Mesendoderm (in vitro differentiated cells): ENCODE measurements around the gene CCDC81.
A peak's percentile ranks its signal among the peaks of the same experiment; 100 is the strongest.

Experiments used
- DNase-seq: peaks from one replicate; pipeline ENCODE4 v3.0.0; 2013
- H2AK5ac ChIP-seq: 2 replicates; pipeline ENCODE4 v1.6.1; 2013; ENCODE audit warnings: low read length, inconsistent platforms
- H2BK120ac ChIP-seq: 2 replicates; pipeline ENCODE4 v1.6.1; 2013; ENCODE audit warnings: low read depth, mild to moderate bottlenecking, low read length, moderate library complexity, mixed read lengths
- H2BK15ac ChIP-seq: replicated peaks from 2 replicates; pipeline ENCODE4 v1.6.1; 2013; ENCODE audit warnings: low read depth, mild to moderate bottlenecking, moderate library complexity
- H2BK5ac ChIP-seq: 2 replicates; pipeline ENCODE4 v1.6.1; 2013; ENCODE audit warnings: low read length, inconsistent platforms
- H3K18ac ChIP-seq: 2 replicates; pipeline ENCODE4 v1.6.1; 2013; ENCODE audit warnings: mild to moderate bottlenecking, low read length, mixed read lengths
- H3K23ac ChIP-seq: one replicate; pipeline ENCODE4 v1.6.1; 2013; ENCODE audit warnings: low read length
- H3K27ac ChIP-seq: 2 replicates; pipeline ENCODE4 v1.5.1; 2013; ENCODE audit warnings: low read depth, mild to moderate bottlenecking, inconsistent platforms, low read length, moderate library complexity
- H3K27me3 ChIP-seq: 2 replicates; pipeline ENCODE4 v1.6.1; 2013; ENCODE audit warnings: low read length, control low read depth, mild to moderate bottlenecking, inconsistent platforms; ENCODE audit not compliant: insufficient read depth, poor library complexity
- H3K36me3 ChIP-seq: 2 replicates; pipeline ENCODE4 v1.6.1; 2013; ENCODE audit warnings: low read length, inconsistent platforms; ENCODE audit not compliant: control insufficient read depth, insufficient read depth
- H3K4ac ChIP-seq: one replicate; pipeline ENCODE4 v1.6.1; 2013; ENCODE audit warnings: low read depth, mild to moderate bottlenecking, low read length, moderate library complexity
- H3K4me1 ChIP-seq: 2 replicates; pipeline ENCODE4 v1.6.1; 2013; ENCODE audit warnings: low read depth, low read length, inconsistent platforms; ENCODE audit not compliant: control insufficient read depth
- H3K4me2 ChIP-seq: 2 replicates; pipeline ENCODE4 v1.6.1; 2013; ENCODE audit warnings: low read length
- H3K4me3 ChIP-seq: 2 replicates; pipeline ENCODE4 v1.5.1; 2013; ENCODE audit warnings: mild to moderate bottlenecking, low read length
- H3K56ac ChIP-seq: one replicate; pipeline ENCODE4 v1.6.1; 2013; ENCODE audit warnings: low read length
- H3K79me1 ChIP-seq: 2 replicates; pipeline ENCODE4 v1.6.1; 2013; ENCODE audit warnings: low read length, inconsistent platforms
- H3K79me2 ChIP-seq: 2 replicates; pipeline ENCODE4 v1.6.1; 2013; ENCODE audit warnings: mild to moderate bottlenecking, low read length; ENCODE audit not compliant: control insufficient read depth, insufficient read depth
- H3K9ac ChIP-seq: 2 replicates; pipeline ENCODE4 v1.6.1; 2013; ENCODE audit warnings: low read length, inconsistent platforms
- H4K5ac ChIP-seq: one replicate; pipeline ENCODE4 v1.6.1; 2013; ENCODE audit warnings: low read length
- H4K8ac ChIP-seq: one replicate; pipeline ENCODE4 v1.6.1; 2013; ENCODE audit warnings: low read depth, mild to moderate bottlenecking, control low read depth, low read length, moderate library complexity
- WGBS: extraction: QIAGEN DNeasy Blood & Tissue Kit; methylation state at CpG from one replicate; pipeline ENCODE4 v1.1.7; 2013; ENCODE audit warnings: low lambda C conversion rate, missing lambda C conversion rate; ENCODE audit not compliant: insufficient coverage; ENCODE audit errors: extremely low coverage; 5-methylcytosine and 5-hydroxymethylcytosine counted together

CCDC81 gene

GRCh38 chr11:86447763-86448480, 73.2 kb downstream of the CCDC81 start:
- H3K79me2 ChIP-seq = no peaks in the 10 kb centered on the region
- no peak overlapping the region for H3K4me2 ChIP-seq
- WGBS = no CpG with 5 or more reads among the region's 3 CpGs
- no peak overlapping the region for H2BK5ac ChIP-seq
- no peak overlapping the region for H3K9ac ChIP-seq
- no peak overlapping the region for H3K27ac ChIP-seq
- no peak for DNase-seq
- no peak overlapping the region for H3K56ac ChIP-seq
- H3K18ac ChIP-seq = no peak overlapping the region
- no peak overlapping the region for H2AK5ac ChIP-seq
- no peaks in the 10 kb centered on the region for H3K79me1 ChIP-seq
- no peak overlapping the region for H3K23ac ChIP-seq
- no peak overlapping the region for H2BK120ac ChIP-seq
- no peak overlapping the region for H3K4ac ChIP-seq
- no peak overlapping the region for H3K4me3 ChIP-seq
- H4K5ac ChIP-seq = no peak overlapping the region
- no peaks in the 10 kb centered on the region for H3K27me3 ChIP-seq
- H2BK15ac ChIP-seq = no peak overlapping the region
- H3K4me1 ChIP-seq = no peaks in the 10 kb centered on the region
- no peak overlapping the region for H4K8ac ChIP-seq
- no peaks in the 10 kb centered on the region for H3K36me3 ChIP-seq

GRCh38 chr11:86449993-86450629, 75.4 kb downstream of the CCDC81 start:
- no peaks in the 10 kb centered on the region for H3K79me1 ChIP-seq
- no peaks in the 10 kb centered on the region for H3K27me3 ChIP-seq
- no peak overlapping the region for H3K18ac ChIP-seq
- H3K4me3 ChIP-seq = no peak overlapping the region
- H3K36me3 ChIP-seq = no peaks in the 10 kb centered on the region
- H3K4me2 ChIP-seq = no peak overlapping the region
- WGBS = no CpG with 5 or more reads among the region's 5 CpGs
- H3K79me2 ChIP-seq = no peaks in the 10 kb centered on the region
- no peak overlapping the region for H4K5ac ChIP-seq
- H3K4me1 ChIP-seq = no peaks in the 10 kb centered on the region
- H3K9ac ChIP-seq = no peak overlapping the region
- no peak overlapping the region for H3K4ac ChIP-seq
- no peak overlapping the region for H4K8ac ChIP-seq
- no peak overlapping the region for H2BK120ac ChIP-seq
- no peak overlapping the region for H3K56ac ChIP-seq
- no peak for DNase-seq
- H3K23ac ChIP-seq = no peak overlapping the region
- H2AK5ac ChIP-seq = no peak overlapping the region
- H2BK5ac ChIP-seq = no peak overlapping the region
- no peak overlapping the region for H2BK15ac ChIP-seq
- no peak overlapping the region for H3K27ac ChIP-seq

GRCh38 chr11:86453290-86454030, 78.8 kb downstream of the CCDC81 start:
- peak; percentile 23 for DNase-seq
- no peaks in the 10 kb centered on the region for H3K79me1 ChIP-seq

GRCh38 chr11:86456075-86456939, 81.6 kb downstream of the CCDC81 start:
- H3K23ac ChIP-seq = no peak overlapping the region
- no peaks in the 10 kb centered on the region for H3K36me3 ChIP-seq
- no peak overlapping the region for H3K18ac ChIP-seq
- DNase-seq = peak; percentile 91
- H3K27me3 ChIP-seq = no peaks in the 10 kb centered on the region
- H4K5ac ChIP-seq = no peak overlapping the region
- no peak overlapping the region for H3K27ac ChIP-seq
- peak overlapping the region; percentile 1 for H3K9ac ChIP-seq
- H3K56ac ChIP-seq = peak overlapping the region; percentile 79
- H4K8ac ChIP-seq = no peak overlapping the region
- no peak overlapping the region for H2BK120ac ChIP-seq
- WGBS = no CpG with 5 or more reads among the region's 9 CpGs
- H3K79me1 ChIP-seq = no peaks in the 10 kb centered on the region
- peak overlapping the region; percentile 10 for H2BK5ac ChIP-seq
- no peak overlapping the region for H3K4ac ChIP-seq
- no peak overlapping the region for H3K4me2 ChIP-seq
- no peak overlapping the region for H2AK5ac ChIP-seq
- H3K4me3 ChIP-seq = no peak overlapping the region
- no peaks in the 10 kb centered on the region for H3K79me2 ChIP-seq
- no peak overlapping the region for H2BK15ac ChIP-seq
- peaks cover 2% of the 10 kb centered on the region for H3K4me1 ChIP-seq

More at GRCh38 chr11:86453290-86454030, 78.8 kb downstream of the CCDC81 start:
- Histone ChIP-seq H2BK5ac (no peak overlapping the region), H3K23ac (no peak overlapping the region), H3K9ac (no peak overlapping the region), H3K79me2 (no peaks in the 10 kb centered on the region), H3K4me2 (no peak overlapping the region), H3K4ac (no peak overlapping the region), H3K4me3 (no peak overlapping the region), H3K36me3 (no peaks in the 10 kb centered on the region), H3K4me1 (peaks cover 2% of the 10 kb centered on the region), H2AK5ac (no peak overlapping the region), H3K27me3 (no peaks in the 10 kb centered on the region), H4K8ac (no peak overlapping the region), H3K18ac (no peak overlapping the region), H2BK15ac (no peak overlapping the region), H3K27ac (no peak overlapping the region), H3K56ac (no peak overlapping the region), H4K5ac (no peak overlapping the region), H2BK120ac (no peak overlapping the region)
- WGBS = no CpG with 5 or more reads among the region's 2 CpGs

- Histone ChIP-seq H3K27ac (no peak overlapping the region), H2BK120ac (no peak overlapping the region), H3K18ac (no peak overlapping the region), H3K9ac (no peak overlapping the region), H3K4me1 (peaks cover 2% of the 10 kb centered on the region), H2AK5ac (no peak overlapping the region), H3K23ac (no peak overlapping the region), H3K4me3 (no peak overlapping the region), H3K56ac (no peak overlapping the region), H3K4me2 (no peak overlapping the region), H3K27me3 (no peaks in the 10 kb centered on the region), H4K5ac (no peak overlapping the region), H3K4ac (no peak overlapping the region), H2BK5ac (no peak overlapping the region), H3K36me3 (no peaks in the 10 kb centered on the region), H4K8ac (no peak overlapping the region), H3K79me1 (no peaks in the 10 kb centered on the region), H2BK15ac (no peak overlapping the region), H3K79me2 (no peaks in the 10 kb centered on the region)
- DNase-seq = no peak
- no CpG with 5 or more reads among the region's 5 CpGs for WGBS
Measured at GRCh38 chr11:86458294-86459001, 83.8 kb downstream of the CCDC81 start.
